Ascending aorta (tissue), 2 donors: ENCODE results near the gene SLC38A1. TPM values are rescaled to one million over a fixed set of nuclear protein-coding genes. Genes with fewer than 3 reads are reported as not detected.

Experiments used
- DNase-seq, 2 donors: peaks; one replicate each; pipeline ENCODE4 v3.0.0-alpha.2; 2019; ENCODE audit warnings: low spot score in 2 of 2
- H3K27ac ChIP-seq, 2 donors: fragments of 200-600 bp; sonication (generic); one replicate each; pipeline ENCODE4 v1.5.1; 2016 to 2017; ENCODE audit warnings: mild to moderate bottlenecking in 1 of 2
- H3K27me3 ChIP-seq: fragments of 200-600 bp; sonication (generic); one replicate; pipeline ENCODE4 v1.5.1; 2017
- H3K36me3 ChIP-seq, 2 donors: fragments of 200-600 bp; sonication (generic); one replicate each; pipeline ENCODE4 v1.5.1; 2016
- H3K4me1 ChIP-seq, 2 donors: fragments of 200-600 bp; sonication (generic); one replicate each; pipeline ENCODE4 v1.5.1; 2016 to 2017; ENCODE audit warnings: mild to moderate bottlenecking in 1 of 2
- H3K4me3 ChIP-seq, 2 donors: fragments of 200-600 bp; sonication (generic); one replicate each; pipeline ENCODE4 v1.5.1; 2016 to 2017; ENCODE audit warnings: mild to moderate bottlenecking in 1 of 2
- H3K9me3 ChIP-seq, 2 donors: fragments of 200-600 bp; sonication (generic); one replicate each; pipeline ENCODE4 v1.5.1; 2016
- CTCF ChIP-seq, 3 experiments: fragments of 200-600 bp in 2 of 3; fragments of 450-650 bp in 1 of 3; sonication (generic) in 2 of 3; IDR thresholded peaks; one replicate each; pipeline ENCODE4 v1.5.1; 2016 to 2019; ENCODE audit warnings: antibody characterized with exemption in 3 of 3, mild to moderate bottlenecking in 1 of 3, moderate library complexity in 1 of 3
- intact Hi-C: fragments of 100-400 bp; cut with DNase I; formaldehyde crosslinking; loops from one replicate; pipeline ENCODE4 v1.15.1; 2023
- total RNA-seq: library from RNA; depleted of rRNA; stranded (reverse); fragments of >200 nt; gene quantifications from one replicate; pipeline ENCODE4 v1.1.0, GENCODE V29; 2016

Gene SLC38A1
- total RNA-seq, 1 donor from 2014 or later: 12.8 TPM

DNA sequence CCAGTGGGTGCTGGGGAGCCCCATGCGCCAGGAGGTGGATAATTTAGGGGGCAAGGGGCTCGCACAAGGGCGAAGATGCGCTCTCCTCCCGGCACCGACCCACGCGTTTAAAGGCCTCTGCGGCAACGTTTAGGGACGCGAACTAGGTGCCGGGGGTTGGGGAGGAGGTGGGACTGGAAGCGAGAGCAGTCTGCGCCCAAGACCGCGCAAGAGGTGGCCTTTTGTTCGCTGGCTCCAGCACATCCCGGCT lies 1.3 kb downstream of the SLC38A1 start:
- Histone ChIP-seq H3K27ac (peak overlapping the region; percentile 78 to 86), H3K27me3 (no peaks in the 10 kb centered on the region)
- intact Hi-C loops: loop anchor here (5.0 kb wide), 3 partner anchors 45 to 275 kb away; partner anchors contain the start of gene SCAF11

DNA sequence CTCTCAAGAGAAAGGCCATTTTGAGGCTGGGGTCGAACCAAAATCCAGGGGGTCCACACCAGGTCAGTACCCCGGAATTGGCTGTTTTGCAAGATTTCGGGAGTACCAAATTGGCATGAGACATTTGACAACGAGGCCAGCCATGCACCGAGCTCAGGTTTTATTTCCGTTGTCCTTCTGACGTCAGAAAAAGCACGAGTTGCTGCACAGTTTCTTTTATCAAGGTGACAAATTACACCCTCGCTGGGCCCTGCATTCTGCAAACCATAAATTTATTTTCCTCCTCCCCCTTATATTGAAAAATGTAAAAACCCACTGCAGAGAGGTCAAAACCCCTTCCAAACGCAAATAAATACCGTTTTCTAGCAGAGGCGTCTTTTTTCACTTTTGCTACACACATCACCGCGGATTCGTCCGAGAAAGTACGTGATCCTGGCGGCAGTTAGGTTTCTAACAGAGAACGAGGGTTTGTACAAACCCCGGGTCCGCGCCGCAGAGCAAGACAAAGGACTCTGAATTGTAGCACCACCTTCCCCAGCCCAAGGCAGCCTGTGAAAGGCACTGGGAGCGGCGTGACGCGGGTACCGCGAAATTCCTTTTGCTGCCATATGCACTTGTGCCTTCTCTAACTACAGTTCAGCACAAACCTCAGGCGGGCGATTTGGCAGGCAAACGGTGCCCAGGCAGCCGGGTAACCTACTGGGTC lies 1.8 kb downstream of the SLC38A1 start:
- Histone ChIP-seq H3K36me3 (no peaks in the 10 kb centered on the region), H3K4me3 (peak overlapping the region; percentile 65 to 77), H3K4me1 (peaks cover 0 to 23% of the 10 kb centered on the region in 2 donors), H3K9me3 (no peaks in the 10 kb centered on the region), H3K27ac (peak overlapping the region; percentile 78 to 86), H3K27me3 (no peaks in the 10 kb centered on the region)
- peak in 1 of 2 donors; percentile 81 for DNase-seq
- TF ChIP-seq CTCF (IDR thresholded peaks at IDR 0.05): no peak
- intact Hi-C loops: loop anchor here (5.0 kb wide), 3 partner anchors 45 to 275 kb away; partner anchors contain the start of gene SCAF11

More for the DNA sequence above, 1.3 kb downstream of the SLC38A1 start:
- DNase-seq: no peak
- H3K4me3 ChIP-seq: peak overlapping the region; percentile 65 to 77
- no peak for TF ChIP-seq CTCF (IDR thresholded peaks at IDR 0.05)
- H3K9me3 ChIP-seq: no peaks in the 10 kb centered on the region
- H3K4me1 ChIP-seq: peaks cover 0 to 23% of the 10 kb centered on the region in 2 donors
- no peaks in the 10 kb centered on the region for H3K36me3 ChIP-seq

GRCh38 chr12:46266382-46266791 lies 2.5 kb downstream of the SLC38A1 start:
- no peaks in the 10 kb centered on the region for H3K36me3 ChIP-seq
- TF ChIP-seq CTCF (IDR thresholded peaks at IDR 0.05): no peak
- H3K27me3 ChIP-seq: no peaks in the 10 kb centered on the region
- no peak overlapping the region for H3K27ac ChIP-seq
- peaks cover 0 to 25% of the 10 kb centered on the region in 2 donors for H3K4me1 ChIP-seq
- no peak for DNase-seq
- H3K9me3 ChIP-seq: no peaks in the 10 kb centered on the region
- H3K4me3 ChIP-seq: peak overlapping the region; percentile 65 to 77
- intact Hi-C loops: loop anchor here (5.0 kb wide), 3 partner anchors 44 to 274 kb away; partner anchors contain the start of gene SCAF11

- Histone ChIP-seq H3K27me3 (no peaks in the 10 kb centered on the region), H3K27ac (no peak overlapping the region), H3K4me1 (peaks cover 0 to 28% of the 10 kb centered on the region in 2 donors), H3K9me3 (no peaks in the 10 kb centered on the region), H3K36me3 (no peaks in the 10 kb centered on the region), H3K4me3 (peak overlapping the region; percentile 65 to 77)
- no peak for DNase-seq
- no peak for TF ChIP-seq CTCF (IDR thresholded peaks at IDR 0.05)
- intact Hi-C loops: loop anchor here (5.0 kb wide), 3 partner anchors 43 to 273 kb away; partner anchors contain the start of gene SCAF11
These were observed 3.1 kb downstream of the SLC38A1 start for GRCh38 chr12:46265734-46266133.

GRCh38 chr12:46265102-46265501 lies 3.7 kb downstream of the SLC38A1 start:
- TF ChIP-seq CTCF (IDR thresholded peaks at IDR 0.05): no peak
- no peak overlapping the region for H3K4me3 ChIP-seq
- intact Hi-C loops: loop anchor here (5.0 kb wide), 3 partner anchors 43 to 273 kb away; partner anchors contain the start of gene SCAF11
- no peaks in the 10 kb centered on the region for H3K36me3 ChIP-seq
- H3K4me1 ChIP-seq: peaks cover 0 to 34% of the 10 kb centered on the region in 2 donors
- no peak for DNase-seq
- H3K27me3 ChIP-seq: no peaks in the 10 kb centered on the region
- no peak overlapping the region for H3K27ac ChIP-seq
- no peaks in the 10 kb centered on the region for H3K9me3 ChIP-seq
